ENCODE results near the gene CST4.

The CST4 gene

DNA sequence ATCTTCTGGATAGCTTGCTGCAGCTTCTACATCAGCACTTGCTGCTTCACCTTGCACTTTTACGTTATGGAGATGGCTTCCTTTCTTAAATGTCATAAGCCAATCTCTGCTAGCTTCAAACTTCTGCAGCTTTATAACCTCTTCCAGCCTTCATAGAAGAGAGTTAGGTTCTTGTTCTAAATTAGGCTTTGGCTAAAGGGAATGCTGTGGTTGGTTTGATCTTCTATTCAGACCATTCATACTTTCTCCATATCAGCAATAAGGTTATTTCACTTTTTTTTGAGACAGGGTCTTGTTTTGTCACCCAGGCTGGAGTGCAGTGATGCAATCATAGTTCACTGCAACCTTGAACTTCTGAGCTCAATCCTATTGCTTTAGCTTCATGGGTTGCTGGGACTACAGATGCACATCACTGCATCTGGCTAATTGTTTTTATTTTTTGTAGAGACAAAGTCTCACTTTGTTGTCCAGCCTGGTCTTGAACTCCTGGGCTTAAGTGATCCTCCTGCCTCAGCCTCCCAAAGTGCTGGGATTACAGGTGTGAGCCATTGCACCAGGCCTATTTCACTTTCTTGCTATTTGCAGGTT, 38.9 kb downstream of the CST4 start:
- no peak for TF ChIP-seq POLR2A (IDR thresholded peaks at IDR 0.05; ENCODE audit: low read depth, low read length)
- FAIRE-seq (no peak), DNase-seq (ENCODE audit: insufficient read length, low spot score) (no peak)

DNA sequence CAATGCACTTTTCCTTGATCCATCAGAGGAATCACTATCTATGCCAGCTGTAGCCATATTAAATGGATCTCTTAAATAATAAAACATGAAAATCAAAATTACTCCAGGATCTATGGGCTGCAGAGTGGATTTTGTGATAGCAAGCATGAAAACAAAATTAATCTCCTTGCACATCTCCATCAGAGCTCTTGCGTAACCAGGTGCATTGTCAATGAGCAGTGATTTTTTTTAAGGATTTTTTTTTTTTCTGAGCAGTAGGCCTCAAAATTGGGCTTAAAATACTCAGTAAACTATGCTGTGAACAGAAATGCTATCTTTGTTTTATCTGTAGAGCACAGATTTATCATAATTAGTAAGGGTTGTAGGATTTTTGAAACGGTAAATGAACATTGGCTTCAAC, 39.6 kb downstream of the CST4 start:
- no peak for TF ChIP-seq POLR2A (IDR thresholded peaks at IDR 0.05; ENCODE audit: low read depth, low read length)
- DNase-seq (ENCODE audit: insufficient read length, low spot score): no peak
- FAIRE-seq: no peak

DNA sequence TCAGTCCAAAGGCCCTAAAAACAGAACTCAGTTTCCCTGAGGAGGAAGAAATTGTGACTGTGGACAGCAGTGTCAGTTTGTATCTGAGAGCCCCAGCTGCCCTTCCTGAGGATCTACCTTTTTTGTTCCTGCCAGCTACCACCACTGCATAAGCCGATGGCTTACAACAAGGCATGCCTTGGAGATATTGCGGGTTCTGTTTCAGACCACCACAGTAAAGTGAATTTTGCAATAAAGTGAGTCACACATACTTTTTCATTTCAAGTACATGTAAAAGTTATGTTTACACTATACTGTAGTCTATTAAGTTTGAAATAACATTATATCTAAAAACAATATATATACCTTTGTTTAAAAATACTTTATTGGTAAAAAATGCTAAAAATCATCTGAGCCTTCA, 41.5 kb downstream of the CST4 start:
- TF ChIP-seq POLR2A (IDR thresholded peaks at IDR 0.05; ENCODE audit: low read depth, low read length): no peak
- DNase-seq (ENCODE audit: insufficient read length, low spot score): no peak
- no peak for FAIRE-seq

DNA sequence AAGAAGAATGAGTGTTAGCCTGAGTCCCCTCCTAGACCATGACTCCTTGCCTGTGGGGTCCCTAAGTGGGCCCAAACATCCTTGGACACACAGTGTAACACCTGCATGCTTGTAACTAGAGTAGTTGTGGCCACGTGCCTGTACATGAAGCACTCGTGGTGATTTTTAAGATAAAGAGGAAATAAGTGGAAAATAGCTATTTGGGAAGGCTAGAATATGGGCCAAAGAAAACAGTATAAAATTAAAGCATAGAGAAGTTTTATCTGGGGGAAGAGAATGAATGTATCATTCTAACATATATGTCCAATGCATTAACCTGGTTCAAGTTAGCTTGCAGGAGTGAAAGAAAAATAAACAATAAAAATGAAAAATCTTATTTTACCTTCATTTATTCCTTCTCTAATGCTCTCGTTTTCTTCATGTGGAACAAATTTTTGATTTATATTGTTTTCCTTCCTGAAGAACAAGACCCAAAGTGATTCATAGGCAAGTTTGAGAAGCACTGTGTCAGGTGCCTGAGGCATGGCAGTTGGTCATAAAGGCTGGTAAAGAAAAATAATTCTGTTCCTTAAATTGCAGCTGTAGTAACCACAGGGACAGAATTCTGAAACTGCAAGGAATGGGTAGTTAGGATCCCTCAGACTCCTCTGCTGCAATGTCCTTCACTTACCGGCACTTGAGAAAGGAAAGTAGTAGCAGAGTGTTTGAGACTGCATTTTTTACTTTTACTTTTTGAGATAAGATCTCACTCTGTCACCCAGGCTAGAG, 42.5 kb downstream of the CST4 start:
- no peak for TF ChIP-seq POLR2A (IDR thresholded peaks at IDR 0.05; ENCODE audit: low read depth, low read length)
- FAIRE-seq (no peak), DNase-seq (ENCODE audit: insufficient read length, low spot score) (no peak)

DNA sequence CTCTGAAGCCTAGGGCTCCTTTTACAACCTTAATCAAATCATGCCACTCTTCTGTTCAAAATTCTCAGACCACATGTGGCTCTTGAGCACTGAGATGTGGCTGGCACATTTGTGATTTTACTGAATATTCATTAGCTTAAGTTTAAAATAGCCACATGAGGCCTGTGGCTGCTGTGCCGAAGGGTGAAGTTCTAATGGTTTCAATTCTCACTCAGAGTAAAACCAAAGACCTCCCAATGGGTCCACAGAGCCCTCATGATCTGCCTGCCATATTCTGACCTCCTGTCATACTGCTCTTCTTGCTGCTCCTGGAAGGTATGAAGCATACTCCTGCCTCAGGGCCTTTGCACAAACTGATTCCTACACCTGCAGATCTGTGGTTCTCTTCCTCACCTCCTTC, 43.3 kb downstream of the CST4 start:
- TF ChIP-seq POLR2A (IDR thresholded peaks at IDR 0.05; ENCODE audit: low read depth, low read length): no peak
- FAIRE-seq (no peak), DNase-seq (ENCODE audit: insufficient read length, low spot score) (no peak)

DNA sequence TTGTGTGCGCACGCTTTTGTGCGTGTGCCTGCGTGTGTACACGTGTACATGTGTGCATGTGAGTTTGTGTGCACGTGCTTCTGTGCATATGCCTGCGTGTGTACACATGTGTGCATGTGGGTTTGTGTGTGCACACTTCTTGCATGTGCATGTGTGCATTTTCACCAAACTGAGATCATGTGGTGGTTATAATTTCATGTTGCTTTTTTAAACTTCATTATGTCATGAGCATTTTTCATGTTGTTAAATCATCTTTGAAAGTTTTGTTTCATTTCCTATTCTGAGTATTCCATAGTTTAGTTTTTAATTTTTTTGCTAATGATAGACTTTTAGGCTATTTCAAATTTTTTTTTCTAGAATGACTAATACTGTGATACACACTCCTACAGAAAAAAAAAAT, 44.7 kb downstream of the CST4 start:
- no peak for DNase-seq (ENCODE audit: insufficient read length, low spot score)
- no peak for TF ChIP-seq POLR2A (IDR thresholded peaks at IDR 0.05; ENCODE audit: low read depth, low read length)
- FAIRE-seq: no peak

DNA sequence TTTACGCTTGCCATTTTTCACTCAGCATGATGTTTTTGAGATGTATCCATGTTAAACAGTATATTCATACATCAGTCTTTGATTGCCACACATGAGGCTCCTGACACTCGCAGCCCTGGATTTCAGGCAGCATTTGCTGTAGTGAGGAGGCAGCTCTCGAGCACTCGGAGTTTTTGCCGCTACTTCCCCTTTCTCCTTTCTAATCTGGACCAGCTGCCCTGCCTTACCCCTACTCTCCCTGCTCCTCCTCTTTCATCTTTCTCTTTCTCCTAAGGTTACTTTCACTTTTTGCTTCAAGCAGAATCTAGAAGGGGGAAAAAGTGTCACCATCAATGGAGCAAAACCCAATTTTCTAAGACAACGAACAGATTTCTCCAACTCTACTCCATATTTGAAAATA, 45.2 kb downstream of the CST4 start:
- DNase-seq (ENCODE audit: insufficient read length, low spot score): no peak
- no peak for FAIRE-seq
- no peak for TF ChIP-seq POLR2A (IDR thresholded peaks at IDR 0.05; ENCODE audit: low read depth, low read length)

DNA sequence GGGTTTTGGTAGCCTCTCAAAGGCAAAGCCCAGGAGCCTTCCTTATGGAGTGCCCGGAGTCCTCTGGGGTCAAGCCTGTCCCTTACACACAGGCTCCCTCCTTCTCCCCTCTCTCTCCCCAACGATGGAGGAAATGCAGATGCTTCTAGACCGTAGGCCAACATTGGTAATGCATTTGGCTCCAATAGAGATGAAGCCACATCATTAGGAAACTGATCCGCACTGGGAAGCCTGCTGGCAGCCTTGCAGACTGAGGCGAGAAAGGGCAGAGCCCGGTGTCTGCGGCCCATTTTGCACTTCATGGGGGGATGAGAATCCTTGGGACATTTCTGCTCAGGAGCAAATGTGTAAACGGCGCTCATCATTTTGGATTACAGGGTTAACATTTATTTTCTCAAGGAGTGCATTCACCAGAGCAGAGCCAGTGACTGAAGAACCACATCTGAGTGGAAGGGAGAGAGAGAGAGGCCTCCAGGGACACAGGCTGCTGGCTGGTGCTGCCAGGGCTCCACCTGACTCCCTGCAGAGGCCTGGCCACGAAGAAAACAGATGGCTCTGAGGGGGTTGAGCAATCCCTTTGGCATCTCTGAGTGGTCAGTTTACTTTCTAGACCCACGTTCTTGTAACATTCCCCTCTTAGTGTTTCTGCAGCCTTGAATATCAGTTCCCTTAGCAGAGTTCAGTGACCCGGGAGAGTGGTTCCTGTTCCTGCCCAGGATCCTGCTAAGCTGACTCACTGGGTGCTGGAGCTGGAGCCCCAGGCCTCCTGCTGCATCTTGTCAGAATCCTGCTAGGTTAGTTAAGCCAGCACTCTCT, 46.7 kb downstream of the CST4 start:
- FAIRE-seq: peak; percentile 50
- TF ChIP-seq POLR2A (IDR thresholded peaks at IDR 0.05; ENCODE audit: low read depth, low read length): no peak
- peak; percentile 75 for DNase-seq (ENCODE audit: insufficient read length, low spot score)

DNA sequence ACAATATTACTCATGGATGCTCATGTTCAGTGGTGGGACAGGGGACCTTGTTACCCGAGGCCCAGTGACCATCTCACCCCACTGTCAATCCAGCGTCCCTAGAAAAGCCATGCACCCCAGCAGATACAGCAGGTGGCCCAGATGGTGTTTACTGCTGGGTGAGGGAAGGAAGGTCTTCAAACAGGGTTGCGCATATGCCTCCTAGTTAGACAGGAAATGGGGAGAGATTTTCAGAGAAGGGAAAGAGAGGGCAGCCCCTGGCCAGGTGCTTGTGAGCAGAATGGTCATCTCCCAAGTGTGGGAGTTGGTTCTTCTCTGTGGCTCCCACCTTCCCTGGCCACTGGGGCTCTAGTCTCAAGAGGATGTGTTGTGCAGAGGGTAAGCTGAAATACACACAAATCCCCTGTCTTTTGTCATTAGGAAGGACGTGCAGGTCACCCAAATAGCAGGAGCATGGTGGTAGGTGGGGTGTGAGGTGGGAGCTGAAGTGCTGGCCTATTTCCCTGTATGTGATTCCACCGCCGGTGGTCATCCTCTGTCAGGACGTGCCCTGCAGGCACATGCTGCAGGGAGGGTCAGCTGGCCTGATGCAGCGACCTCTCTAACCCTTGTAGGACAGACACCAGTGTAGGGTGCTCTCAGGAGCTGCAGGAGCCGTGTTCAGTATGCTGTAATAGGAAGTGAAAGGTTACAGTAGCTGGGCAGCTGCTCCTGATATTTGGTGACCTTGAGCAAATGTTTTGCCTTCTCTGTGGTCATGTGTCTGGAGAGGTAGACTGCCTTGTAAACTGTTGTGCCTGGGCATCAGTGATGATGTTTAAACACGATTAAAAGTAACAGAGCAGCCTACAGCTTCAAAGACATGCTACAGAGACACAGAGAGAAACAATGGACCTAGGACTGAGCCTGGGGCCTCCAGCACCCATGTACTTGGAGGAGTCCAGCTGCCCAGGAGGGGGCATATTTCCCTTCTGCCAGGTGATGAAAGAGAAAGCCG, 47.9 kb downstream of the CST4 start:
- TF ChIP-seq POLR2A (IDR thresholded peaks at IDR 0.05; ENCODE audit: low read depth, low read length): no peak
- FAIRE-seq (no peak), DNase-seq (ENCODE audit: insufficient read length, low spot score) (no peak)

DNA sequence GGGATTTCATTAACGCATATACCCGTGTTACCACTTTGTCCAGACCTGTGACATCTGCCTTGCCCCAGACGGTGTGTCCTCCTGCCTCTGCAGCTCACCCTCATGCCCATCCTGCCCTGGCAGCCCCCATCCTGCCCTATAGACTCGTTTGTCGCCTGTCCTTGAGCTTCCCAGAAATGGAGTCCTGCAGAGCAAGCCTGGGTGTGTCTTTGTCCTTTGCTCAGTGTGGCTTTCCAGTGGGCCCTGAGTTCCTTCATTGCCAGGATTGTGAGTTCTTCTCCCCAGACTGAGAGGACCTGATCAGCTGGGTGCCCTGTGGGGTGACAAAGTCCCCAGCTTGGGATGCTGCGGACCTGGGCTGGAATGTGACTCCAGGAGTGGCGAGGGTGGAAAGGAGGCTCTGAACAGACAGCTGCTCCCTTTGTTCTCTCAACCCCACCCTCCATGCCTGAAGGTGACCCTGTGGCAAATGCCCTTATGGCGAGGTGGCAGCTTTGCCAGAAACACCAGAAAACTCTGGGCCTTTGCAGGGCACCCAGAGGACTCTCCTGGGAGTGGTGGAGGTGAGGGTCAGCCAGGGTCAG, 48.7 kb downstream of the CST4 start:
- DNase-seq (ENCODE audit: insufficient read length, low spot score): no peak
- no peak for TF ChIP-seq POLR2A (IDR thresholded peaks at IDR 0.05; ENCODE audit: low read depth, low read length)
- FAIRE-seq: no peak

DNA sequence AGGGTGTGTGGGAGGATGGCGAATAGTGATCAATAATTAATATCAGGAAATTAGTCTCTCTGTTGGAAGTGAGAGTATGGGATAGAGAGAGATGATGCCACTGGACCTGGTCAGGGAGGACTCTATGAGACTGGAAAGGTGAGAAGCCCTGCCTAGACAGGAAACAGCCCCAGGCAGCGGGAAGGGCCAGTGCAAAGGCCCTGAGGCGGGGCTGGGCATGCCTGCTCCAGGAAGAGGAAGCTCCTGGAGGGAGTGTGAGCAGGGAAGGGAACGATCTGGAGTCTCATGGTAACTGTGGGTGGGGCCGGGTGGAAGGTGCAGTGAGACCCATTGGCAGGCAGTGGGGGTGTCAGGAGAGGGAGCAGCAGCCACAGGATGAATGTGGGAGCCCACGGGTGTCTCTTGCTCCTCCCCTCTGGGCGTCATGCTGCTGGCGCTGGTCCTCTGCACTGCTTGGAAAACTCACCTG, 49.3 kb downstream of the CST4 start:
- DNase-seq (ENCODE audit: insufficient read length, low spot score) (no peak), FAIRE-seq (no peak)
- no peak for TF ChIP-seq POLR2A (IDR thresholded peaks at IDR 0.05; ENCODE audit: low read depth, low read length)

DNA sequence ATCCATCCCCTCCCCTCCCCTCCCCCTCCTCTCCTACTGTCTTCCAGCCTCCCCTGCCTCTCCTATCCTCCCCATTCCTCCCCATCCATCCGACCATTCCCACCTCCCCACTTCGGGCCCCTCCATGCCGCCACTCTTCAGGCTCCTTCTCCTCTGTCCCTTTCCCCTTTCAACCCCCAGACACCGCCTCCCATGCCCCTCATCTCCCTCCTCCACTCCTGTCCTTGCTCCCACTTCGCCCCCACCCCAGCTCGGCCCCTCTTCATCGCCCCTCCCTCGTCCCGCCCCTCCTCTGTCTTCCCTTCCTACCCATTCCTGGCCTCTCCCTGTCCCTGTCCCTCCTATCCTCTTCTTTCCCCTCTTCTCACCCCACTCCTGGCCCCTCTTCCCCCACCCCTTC, 50.5 kb downstream of the CST4 start:
- no peak for FAIRE-seq
- no peak for TF ChIP-seq POLR2A (IDR thresholded peaks at IDR 0.05; ENCODE audit: low read depth, low read length)
- no peak for DNase-seq (ENCODE audit: insufficient read length, low spot score)
